PC-3 (cell line): ENCODE measurements around the gene LNPEP. TPM values are rescaled to one million over a fixed set of nuclear protein-coding genes. Genes with fewer than 3 reads are reported as not detected.
"Not testable (repeated sequence)": the region's sequence is repeated elsewhere in the genome, so short reads cannot be mapped to it uniquely, and the experiment has no call there.

ENCODE experiments used
- ATAC-seq: fragments of 200-7000 bp; cut with Tn5 transposase; 2 replicates; pipeline ENCODE4 v1.9.1; 2020; ENCODE audit warnings: mild to moderate bottlenecking, moderate library complexity
- BruUV-seq: library from RNA; stranded (reverse); fragments of 400-500 nt; replicated peaks from 2 replicates; lab custom pipeline; 2021; lab: Mats Ljungman, UMichigan
- CTCF ChIA-PET: fragments of 300-600 bp; sonication (Branson Sonifier 250); formaldehyde crosslinking; loops from one replicate; lab custom pipeline; 2022; ENCODE audit warnings: antibody characterized with exemption; lab: Charles Lee
- POLR2A ChIA-PET: fragments of 300-600 bp; sonication (Branson Sonifier 250); formaldehyde crosslinking; loops from one replicate; lab custom pipeline; 2022; ENCODE audit warnings: antibody characterized with exemption; ENCODE audit not compliant: unreplicated experiment; lab: Charles Lee
- DNase-seq: peaks from one replicate; pipeline ENCODE4 v3.0.0-alpha.2; 2015
- H2AFZ ChIP-seq: fragments of 300-600 bp; sonication (generic); 2 replicates; pipeline ENCODE4 v1.6.0; 2016; ENCODE audit warnings: antibody characterized with exemption, low read length
- H3F3A ChIP-seq: fragments of 300-600 bp; sonication (generic); one replicate; pipeline ENCODE4 v1.6.0; 2017; ENCODE audit warnings: antibody characterized with exemption, low read length, control low read depth, mild to moderate bottlenecking; ENCODE audit not compliant: unreplicated experiment
- H3K27ac ChIP-seq: fragments of 300-600 bp; sonication (generic); 2 replicates; pipeline ENCODE4 v1.5.1; 2016; ENCODE audit warnings: mild to moderate bottlenecking, low read length
- H3K27me3 ChIP-seq: fragments of 300-600 bp; sonication (generic); 2 replicates; pipeline ENCODE4 v1.6.1; 2016; ENCODE audit warnings: low read length, mixed read lengths
- H3K36me3 ChIP-seq: fragments of 300-600 bp; sonication (generic); 2 replicates; pipeline ENCODE4 v1.6.1; 2016; ENCODE audit warnings: low read depth, mixed run types, low read length, mixed read lengths
- H3K4me1 ChIP-seq: fragments of 300-600 bp; sonication (generic); 2 replicates; pipeline ENCODE4 v1.5.1; 2016; ENCODE audit warnings: low read length; ENCODE audit not compliant: insufficient read depth
- H3K4me2 ChIP-seq: fragments of 300-600 bp; sonication (generic); 2 replicates; pipeline ENCODE4 v1.6.0; 2016; ENCODE audit warnings: low read length
- H3K4me3 ChIP-seq: fragments of 300-600 bp; sonication (generic); 2 replicates; pipeline ENCODE4 v1.5.1; 2016; ENCODE audit warnings: mild to moderate bottlenecking, low read length, mixed read lengths
- H3K79me2 ChIP-seq: fragments of 300-600 bp; sonication (generic); 2 replicates; pipeline ENCODE4 v1.6.1; 2017; ENCODE audit warnings: low read length, mixed read lengths
- H3K9ac ChIP-seq: fragments of 300-600 bp; sonication (generic); 2 replicates; pipeline ENCODE4 v1.6.0; 2016; ENCODE audit warnings: mild to moderate bottlenecking, low read length
- H3K9me2 ChIP-seq: fragments of 300-600 bp; sonication (generic); replicated peaks from 2 replicates; pipeline ENCODE4 v1.6.1; 2016; ENCODE audit warnings: mixed run types, low read length, mixed read lengths
- H3K9me3 ChIP-seq: fragments of 300-600 bp; sonication (generic); 2 replicates; pipeline ENCODE4 v1.6.1; 2016; ENCODE audit warnings: low read length, mixed read lengths
- H4K20me1 ChIP-seq: fragments of 300-600 bp; sonication (generic); 2 replicates; pipeline ENCODE4 v1.6.1; 2016; ENCODE audit warnings: low read length, mixed read lengths
- CTCF ChIP-seq: fragments of 300-600 bp; sonication (generic); conservative IDR thresholded peaks from 2 replicates; pipeline ENCODE4 v1.5.1; 2017; ENCODE audit warnings: antibody characterized with exemption, low read depth, mild to moderate bottlenecking, low read length
- EZH2 ChIP-seq: fragments of 300-600 bp; sonication (generic); IDR thresholded peaks from one replicate; pipeline ENCODE4 v1.6.1; 2017; ENCODE audit warnings: antibody characterized with exemption, mild to moderate bottlenecking, low read length; ENCODE audit not compliant: unreplicated experiment
- EZH2phosphoT487 ChIP-seq: fragments of 300-600 bp; sonication (generic); IDR thresholded peaks from 2 replicates; pipeline ENCODE4 v1.6.1; 2018; ENCODE audit warnings: mild to moderate bottlenecking, antibody characterized with exemption, low read length, borderline replicate concordance
- intact Hi-C: fragments of 100-400 bp; cut with micrococcal nuclease; formaldehyde crosslinking; loops from 2 replicates; pipeline ENCODE4 v1.9.0; 2023
- total RNA-seq: library from RNA; depleted of rRNA; stranded (reverse); fragments of >200 nt; gene quantifications from 2 replicates; pipeline ENCODE4 v1.2.3, GENCODE V29; 2014

The LNPEP gene
- total RNA-seq, 1 experiment from 2014 or later, result 11.1 TPM

- intact Hi-C loops, result no loop called here
- H3K27me3 ChIP-seq, result no peaks in the 10 kb centered on the region
- no peaks in the 10 kb centered on the region for H3K9me2 ChIP-seq
- no peak overlapping the region for H2AFZ ChIP-seq
- H3K9ac ChIP-seq, result no peak overlapping the region
- ATAC-seq (no peak), DNase-seq (no peak)
- CTCF ChIA-PET, result no interaction called here
- no peak overlapping the region for H3K4me3 ChIP-seq
- H3K36me3 ChIP-seq, result no peaks in the 10 kb centered on the region
- POLR2A ChIA-PET, result no interaction called here
- H3F3A ChIP-seq, result no peaks in the 10 kb centered on the region
- no peaks in the 10 kb centered on the region for H4K20me1 ChIP-seq
- no peaks in the 10 kb centered on the region for H3K79me2 ChIP-seq
- no peak overlapping the region for H3K27ac ChIP-seq
- no peak overlapping the region for H3K4me2 ChIP-seq
- H3K4me1 ChIP-seq, result peaks cover 13% of the 10 kb centered on the region
- H3K9me3 ChIP-seq, result no peaks in the 10 kb centered on the region
- TF ChIP-seq EZH2 (no peak), EZH2phosphoT487 (no peak), CTCF (no peak)
- BruUV-seq, result no TSS peak
Observed at GRCh38 chr5:96930589-96930988, 5.3 kb upstream of the LNPEP start.

GRCh38 chr5:96931037-96931436, 4.8 kb upstream of the LNPEP start:
- POLR2A ChIA-PET, H3K9me2 ChIP-seq, H3K9me3 ChIP-seq, BruUV-seq, H3K79me2 ChIP-seq, CTCF ChIA-PET, intact Hi-C loops, ATAC-seq, H3K4me2 ChIP-seq, H3K4me3 ChIP-seq, H4K20me1 ChIP-seq, H3K27ac ChIP-seq, DNase-seq, H2AFZ ChIP-seq, H3K9ac ChIP-seq, H3K27me3 ChIP-seq, H3K36me3 ChIP-seq, H3F3A ChIP-seq: not testable (repeated sequence)
- peaks cover 13% of the 10 kb centered on the region for H3K4me1 ChIP-seq

GRCh38 chr5:96931605-96932004, 4.3 kb upstream of the LNPEP start:
- BruUV-seq, result no TSS peak
- intact Hi-C loops, result no loop called here

More at GRCh38 chr5:96931605-96932004, 4.3 kb upstream of the LNPEP start:
- H3K36me3 ChIP-seq, result no peaks in the 10 kb centered on the region
- H3K9me2 ChIP-seq, result no peaks in the 10 kb centered on the region
- ATAC-seq, result no peak
- H2AFZ ChIP-seq, result no peak overlapping the region
- no peak overlapping the region for H3K4me3 ChIP-seq
- no peak overlapping the region for H3K4me2 ChIP-seq
- H3K27me3 ChIP-seq, result no peaks in the 10 kb centered on the region
- no peaks in the 10 kb centered on the region for H4K20me1 ChIP-seq
- H3K9ac ChIP-seq, result no peak overlapping the region
- H3K4me1 ChIP-seq, result peaks cover 13% of the 10 kb centered on the region
- ChIA-PET POLR2A (no interaction called here), CTCF (no interaction called here)
- H3K27ac ChIP-seq, result no peak overlapping the region
- H3K9me3 ChIP-seq, result no peaks in the 10 kb centered on the region
- H3F3A ChIP-seq, result no peaks in the 10 kb centered on the region
- TF ChIP-seq EZH2phosphoT487 (no peak), CTCF (no peak), EZH2 (no peak)
- H3K79me2 ChIP-seq, result peaks cover 2% of the 10 kb centered on the region
- no peak for DNase-seq
